Nephron (organoid): ENCODE data around the gene CPLX4.
A peak's percentile ranks its signal among the peaks of the same experiment; 100 is the strongest.

Experiments
- H3K27ac Mint-ChIP-seq, 3 experiments: 2 replicates each; pipeline ENCODE4 v1.8.0; 2020; ENCODE audit warnings: mixed read lengths in 3 of 3, mild to moderate bottlenecking in 2 of 3, moderate library complexity in 1 of 3
- H3K27me3 Mint-ChIP-seq: 2 replicates; pipeline ENCODE4 v1.8.0; 2021; ENCODE audit warnings: low read depth, mild to moderate bottlenecking, moderate library complexity, mixed read lengths
- H3K36me3 Mint-ChIP-seq: 2 replicates; pipeline ENCODE4 v1.8.0; 2020; ENCODE audit warnings: low read depth, mixed read lengths
- H3K4me1 Mint-ChIP-seq: 2 replicates; pipeline ENCODE4 v1.8.0; 2020; ENCODE audit warnings: mixed read lengths
- H3K4me3 Mint-ChIP-seq, 3 experiments: 2 replicates each; pipeline ENCODE4 v1.8.0; 2020; ENCODE audit warnings: mild to moderate bottlenecking in 3 of 3, mixed read lengths in 3 of 3, moderate library complexity in 2 of 3
- H3K9me3 Mint-ChIP-seq: 2 replicates; pipeline ENCODE4 v1.8.0; 2020; ENCODE audit warnings: mixed read lengths
- CTCF ChIP-seq, 3 experiments: fragments of 200-600 bp; sonication (generic); IDR thresholded peaks; one replicate each; pipeline ENCODE4 v1.5.0; 2021; ENCODE audit warnings: antibody characterized with exemption in 3 of 3; ENCODE audit not compliant: unreplicated experiment in 3 of 3

Gene CPLX4

GRCh38 chr18:59324623-59324971, 6.1 kb upstream of the CPLX4 start:
- Mint-ChIP-seq H3K4me3 (no peak overlapping the region), H3K27me3 (no peaks in the 10 kb centered on the region), H3K36me3 (peaks cover 47% of the 10 kb centered on the region), H3K27ac (no peak overlapping the region), H3K9me3 (no peaks in the 10 kb centered on the region), H3K4me1 (no peaks in the 10 kb centered on the region)
- no peak for TF ChIP-seq CTCF (IDR thresholded peaks at IDR 0.05; ENCODE audit: unreplicated experiment in 3 of 3)

- no peaks in the 10 kb centered on the region for H3K27me3 Mint-ChIP-seq
- H3K4me1 Mint-ChIP-seq, result no peaks in the 10 kb centered on the region
- peaks cover 44% of the 10 kb centered on the region for H3K36me3 Mint-ChIP-seq
- H3K4me3 Mint-ChIP-seq, result no peak overlapping the region
- H3K9me3 Mint-ChIP-seq, result no peaks in the 10 kb centered on the region
- TF ChIP-seq CTCF (IDR thresholded peaks at IDR 0.05; ENCODE audit: unreplicated experiment in 3 of 3), result no peak
- H3K27ac Mint-ChIP-seq, result no peak overlapping the region
Measured at GRCh38 chr18:59323931-59324622, 5.6 kb upstream of the CPLX4 start.

- no peaks in the 10 kb centered on the region for H3K9me3 Mint-ChIP-seq
- no peak overlapping the region for H3K27ac Mint-ChIP-seq
- no peak for TF ChIP-seq CTCF (IDR thresholded peaks at IDR 0.05; ENCODE audit: unreplicated experiment in 3 of 3)
- no peak overlapping the region for H3K4me3 Mint-ChIP-seq
- no peaks in the 10 kb centered on the region for H3K36me3 Mint-ChIP-seq
- no peaks in the 10 kb centered on the region for H3K4me1 Mint-ChIP-seq
- peaks cover 55% of the 10 kb centered on the region for H3K27me3 Mint-ChIP-seq
Measured at GRCh38 chr18:59311631-59312030, 6.8 kb downstream of the CPLX4 start.

DNA sequence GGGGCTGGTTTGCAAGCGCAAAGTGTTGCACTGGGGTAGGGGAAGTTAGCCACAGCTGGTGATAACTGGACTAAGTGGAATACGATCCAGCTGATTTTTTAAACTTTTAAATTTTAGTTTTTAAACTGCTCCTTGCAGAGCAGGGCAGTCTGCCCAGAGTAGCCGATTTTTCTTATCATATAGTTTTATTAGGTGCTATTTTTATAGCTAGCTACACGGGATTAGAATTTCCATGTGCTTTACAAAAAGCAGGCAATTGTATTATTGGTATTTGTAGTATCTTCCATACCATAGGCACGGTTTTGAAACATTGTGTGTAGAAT, 9.6 kb downstream of the CPLX4 start:
- Mint-ChIP-seq H3K4me3 (peak overlapping the region in 2 of 3 experiments; percentile 46 to 64), H3K4me1 (no peaks in the 10 kb centered on the region), H3K36me3 (no peaks in the 10 kb centered on the region), H3K27me3 (peaks cover 69% of the 10 kb centered on the region), H3K27ac (no peak overlapping the region), H3K9me3 (no peaks in the 10 kb centered on the region)
- no peak for TF ChIP-seq CTCF (IDR thresholded peaks at IDR 0.05; ENCODE audit: unreplicated experiment in 3 of 3)

DNA sequence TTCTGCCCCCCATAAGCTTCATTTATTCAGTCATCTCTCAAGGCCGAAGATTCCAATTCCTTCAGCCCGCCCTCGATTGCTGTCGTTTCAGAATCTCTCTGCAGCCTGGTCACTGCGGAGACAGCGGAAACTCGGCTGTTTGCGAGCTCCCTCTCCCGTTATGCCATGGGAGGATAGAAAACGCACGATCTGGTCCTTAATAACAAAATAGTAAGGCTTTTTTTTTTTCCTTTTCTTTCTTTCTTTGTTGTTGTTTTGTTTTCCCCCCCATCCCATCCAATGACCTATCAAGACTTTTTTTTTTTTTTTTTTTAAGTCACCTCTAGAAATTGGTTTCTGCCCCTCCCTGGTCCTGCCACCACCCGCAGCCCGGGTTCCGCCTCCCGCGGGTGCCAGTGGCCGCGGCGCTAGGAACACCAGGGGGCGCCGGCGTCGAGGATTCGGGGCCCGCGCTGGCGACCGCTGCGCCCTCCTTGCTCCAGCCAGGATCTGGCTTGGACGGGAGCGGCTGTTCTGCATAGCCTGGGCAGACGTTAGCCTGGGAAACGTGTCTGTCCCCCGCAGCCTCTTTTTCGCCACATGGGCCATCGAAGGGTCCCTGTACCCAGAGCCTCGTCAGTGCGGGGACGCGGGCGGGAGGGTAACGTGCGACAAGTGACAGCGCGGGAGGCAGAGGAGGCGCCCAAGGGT, 10.1 kb downstream of the CPLX4 start:
- H3K9me3 Mint-ChIP-seq, result no peaks in the 10 kb centered on the region

More for the DNA sequence above, 10.1 kb downstream of the CPLX4 start:
- Mint-ChIP-seq H3K4me3 (peak overlapping the region; percentile 53 to 64 (median 59)), H3K4me1 (no peaks in the 10 kb centered on the region), H3K36me3 (no peaks in the 10 kb centered on the region), H3K27me3 (peaks cover 69% of the 10 kb centered on the region), H3K27ac (no peak overlapping the region)
- peak; percentile 86 to 97 (median 88) for TF ChIP-seq CTCF (IDR thresholded peaks at IDR 0.05; ENCODE audit: unreplicated experiment in 3 of 3)
